ENCODE data around the gene DOK6.

Gene DOK6

GRCh38 chr18:69435000-69435399 lies 34.3 kb downstream of the DOK6 start:
- DNase-seq (ENCODE audit: low read depth) = no peak

GRCh38 chr18:69444221-69444620 lies 43.5 kb downstream of the DOK6 start:
- peak; percentile 2 for DNase-seq (ENCODE audit: low read depth)

GRCh38 chr18:69447886-69448285 lies 47.2 kb downstream of the DOK6 start:
- no peak for DNase-seq (ENCODE audit: low read depth)

- DNase-seq (ENCODE audit: low read depth) = peak; percentile 3
These were observed 54.4 kb downstream of the DOK6 start for GRCh38 chr18:69455125-69455524.

- no peak for DNase-seq (ENCODE audit: low read depth)
These were observed 68.8 kb downstream of the DOK6 start for GRCh38 chr18:69469444-69469919.

GRCh38 chr18:69480460-69480859 lies 79.8 kb downstream of the DOK6 start:
- no peak for DNase-seq (ENCODE audit: low read depth)

- DNase-seq (ENCODE audit: low read depth) = no peak
These were observed 82.9 kb downstream of the DOK6 start for GRCh38 chr18:69483574-69483973.

GRCh38 chr18:69484699-69485396 lies 84.2 kb downstream of the DOK6 start:
- peak; percentile 83 for DNase-seq (ENCODE audit: low read depth)

- DNase-seq (ENCODE audit: low read depth) = no peak
These were observed 87.1 kb downstream of the DOK6 start for GRCh38 chr18:69487488-69488394.

GRCh38 chr18:69490072-69490471 lies 89.4 kb downstream of the DOK6 start:
- no peak for DNase-seq (ENCODE audit: low read depth)

- DNase-seq (ENCODE audit: low read depth) = peak; percentile 79
These were observed 90.1 kb downstream of the DOK6 start for GRCh38 chr18:69490813-69491212.

- DNase-seq (ENCODE audit: low read depth) = peak; percentile 18
These were observed 90.9 kb downstream of the DOK6 start for GRCh38 chr18:69491576-69491975.

- DNase-seq (ENCODE audit: low read depth) = no peak
These were observed 92.2 kb downstream of the DOK6 start for GRCh38 chr18:69492861-69493260.

GRCh38 chr18:69494841-69495240 lies 94.2 kb downstream of the DOK6 start:
- DNase-seq (ENCODE audit: low read depth) = no peak

GRCh38 chr18:69495338-69495737 lies 94.7 kb downstream of the DOK6 start:
- no peak for DNase-seq (ENCODE audit: low read depth)

- no peak for DNase-seq (ENCODE audit: low read depth)
These were observed 95.3 kb downstream of the DOK6 start for GRCh38 chr18:69495841-69496533.

- DNase-seq (ENCODE audit: low read depth) = peak; percentile 12
These were observed 118.3 kb downstream of the DOK6 start for GRCh38 chr18:69518989-69519388.

- no peak for DNase-seq (ENCODE audit: low read depth)
These were observed 122.9 kb downstream of the DOK6 start for GRCh38 chr18:69523582-69523981.

GRCh38 chr18:69528435-69528834 lies 127.7 kb downstream of the DOK6 start:
- DNase-seq (ENCODE audit: low read depth) = peak; percentile 37

GRCh38 chr18:69529151-69529550 lies 128.5 kb downstream of the DOK6 start:
- no peak for DNase-seq (ENCODE audit: low read depth)

- no peak for DNase-seq (ENCODE audit: low read depth)
These were observed 131.3 kb downstream of the DOK6 start for GRCh38 chr18:69531973-69532372.

GRCh38 chr18:69537183-69537582 lies 136.5 kb downstream of the DOK6 start:
- no peak for DNase-seq (ENCODE audit: low read depth)

GRCh38 chr18:69538849-69539248 lies 138.2 kb downstream of the DOK6 start:
- DNase-seq (ENCODE audit: low read depth) = no peak

Data from iris pigment epithelial cell (primary cell).